Gastrocnemius medialis (tissue), 4 donors: ENCODE results near the gene PYCARD.

ENCODE experiments used
- CTCF ChIP-seq, 5 experiments: fragments of 450-650 bp in 3 of 5; fragments of 200-600 bp in 2 of 5; sonication (generic) in 2 of 5; IDR thresholded peaks in 4 of 5; conservative IDR thresholded peaks in 1 of 5; 1 replicate in 4 of 5; 2 replicates in 1 of 5; pipeline ENCODE4 v1.5.1; 2016 to 2019; ENCODE audit warnings: antibody characterized with exemption in 5 of 5, mild to moderate bottlenecking in 3 of 5, moderate library complexity in 3 of 5
- POLR2A ChIP-seq, 2 donors: fragments of 450-650 bp; IDR thresholded peaks; one replicate each; pipeline ENCODE4 v1.6.1; 2017; ENCODE audit warnings: antibody characterized with exemption in 2 of 2, mild to moderate bottlenecking in 2 of 2, moderate library complexity in 2 of 2

- no peak for TF ChIP-seq CTCF (IDR thresholded peaks at IDR 0.05 in 4 of 5, conservative IDR thresholded peaks at IDR 0.05 in 1 of 5)
- TF ChIP-seq POLR2A (IDR thresholded peaks at IDR 0.05) = peak; percentile 58 to 60
Observed at GRCh38 chr16:31215287-31216162, 13.0 kb upstream of the PYCARD start.
